ENCODE results near the gene OR2V2.
"Not testable (repeated sequence)": the region's sequence is repeated elsewhere in the genome, so short reads cannot be mapped to it uniquely, and the experiment has no call there.

The OR2V2 gene, protein sequence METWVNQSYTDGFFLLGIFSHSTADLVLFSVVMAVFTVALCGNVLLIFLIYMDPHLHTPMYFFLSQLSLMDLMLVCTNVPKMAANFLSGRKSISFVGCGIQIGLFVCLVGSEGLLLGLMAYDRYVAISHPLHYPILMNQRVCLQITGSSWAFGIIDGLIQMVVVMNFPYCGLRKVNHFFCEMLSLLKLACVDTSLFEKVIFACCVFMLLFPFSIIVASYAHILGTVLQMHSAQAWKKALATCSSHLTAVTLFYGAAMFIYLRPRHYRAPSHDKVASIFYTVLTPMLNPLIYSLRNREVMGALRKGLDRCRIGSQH

DNA sequence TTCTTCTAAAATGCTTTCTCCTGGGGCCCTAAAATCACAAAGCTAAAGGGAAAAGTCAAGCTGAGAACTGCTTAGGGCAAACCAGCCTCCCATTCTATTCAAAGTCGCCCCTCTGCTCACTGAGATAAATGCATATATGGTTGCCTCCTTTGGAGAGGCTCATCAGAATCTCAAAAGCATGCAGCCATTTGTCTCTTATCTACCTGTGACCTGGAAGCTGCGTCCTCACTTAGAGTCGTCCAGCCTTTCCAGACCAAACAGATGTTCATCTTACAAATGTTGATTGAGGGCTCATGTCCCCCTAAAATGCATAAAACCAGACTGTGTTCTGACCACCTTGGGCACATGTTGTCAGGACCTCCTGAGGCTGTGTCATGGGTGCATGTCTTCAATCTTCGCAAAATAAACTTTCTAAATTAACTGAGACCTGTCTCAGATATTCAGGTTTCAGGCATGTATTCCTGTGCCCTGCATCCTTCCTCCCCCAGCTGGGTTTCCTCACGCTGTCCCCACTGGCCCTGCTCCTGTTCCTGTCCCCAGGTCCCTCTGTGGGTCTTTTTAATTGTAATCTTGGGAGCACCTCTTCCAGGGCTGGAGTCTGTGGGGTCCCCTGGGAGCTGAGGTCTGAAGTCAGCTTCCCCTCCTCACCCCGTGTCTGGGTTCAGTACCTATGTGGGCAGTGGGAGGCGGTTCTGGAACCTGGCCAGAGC, at the start of gene OR2V2:
OR2V2 (plus strand) TSS at position 660 of the 710 bp plus-strand sequence. CDS start 7,357 bp downstream, outside the sequence.
- DNase-seq: not testable (repeated sequence)

DNA sequence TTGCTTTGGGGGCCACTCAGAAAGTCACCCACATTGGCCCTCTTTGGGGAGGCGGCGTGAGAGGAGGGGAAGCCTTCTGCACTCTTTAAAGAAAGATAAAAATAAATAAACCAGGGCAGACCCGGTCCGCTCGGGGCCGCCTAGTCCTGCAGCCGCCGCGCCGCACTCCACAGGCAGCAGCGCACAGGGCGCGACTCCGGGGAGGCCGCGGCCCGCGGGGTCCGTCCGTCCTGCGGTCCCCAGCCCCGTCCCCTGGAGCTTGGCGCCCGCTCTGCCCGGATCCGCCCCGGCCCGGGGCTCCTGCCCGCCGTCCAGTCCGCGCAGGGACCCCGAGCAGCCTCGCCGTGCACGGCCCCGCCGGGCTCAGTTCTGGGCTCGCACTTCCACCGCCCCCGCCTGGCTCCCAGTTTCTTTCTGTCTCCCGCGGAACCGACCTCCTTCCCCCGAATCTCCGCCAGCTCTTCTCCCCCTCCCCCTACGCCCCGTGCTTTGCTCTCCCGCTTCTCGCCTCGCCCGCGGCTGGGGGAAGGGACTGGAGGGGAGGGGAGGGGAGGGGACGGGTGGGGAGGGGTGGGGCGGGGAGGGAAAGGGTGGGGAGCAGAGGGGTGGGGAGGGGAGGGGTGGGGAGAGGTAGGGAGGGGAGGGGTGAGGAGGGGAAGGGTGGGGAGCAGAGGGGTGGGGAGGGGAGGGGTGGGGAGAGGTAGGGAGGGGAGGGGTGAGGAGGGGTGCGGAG, 49.5 kb upstream of the OR2V2 start:
- not testable (repeated sequence) for DNase-seq

DNA sequence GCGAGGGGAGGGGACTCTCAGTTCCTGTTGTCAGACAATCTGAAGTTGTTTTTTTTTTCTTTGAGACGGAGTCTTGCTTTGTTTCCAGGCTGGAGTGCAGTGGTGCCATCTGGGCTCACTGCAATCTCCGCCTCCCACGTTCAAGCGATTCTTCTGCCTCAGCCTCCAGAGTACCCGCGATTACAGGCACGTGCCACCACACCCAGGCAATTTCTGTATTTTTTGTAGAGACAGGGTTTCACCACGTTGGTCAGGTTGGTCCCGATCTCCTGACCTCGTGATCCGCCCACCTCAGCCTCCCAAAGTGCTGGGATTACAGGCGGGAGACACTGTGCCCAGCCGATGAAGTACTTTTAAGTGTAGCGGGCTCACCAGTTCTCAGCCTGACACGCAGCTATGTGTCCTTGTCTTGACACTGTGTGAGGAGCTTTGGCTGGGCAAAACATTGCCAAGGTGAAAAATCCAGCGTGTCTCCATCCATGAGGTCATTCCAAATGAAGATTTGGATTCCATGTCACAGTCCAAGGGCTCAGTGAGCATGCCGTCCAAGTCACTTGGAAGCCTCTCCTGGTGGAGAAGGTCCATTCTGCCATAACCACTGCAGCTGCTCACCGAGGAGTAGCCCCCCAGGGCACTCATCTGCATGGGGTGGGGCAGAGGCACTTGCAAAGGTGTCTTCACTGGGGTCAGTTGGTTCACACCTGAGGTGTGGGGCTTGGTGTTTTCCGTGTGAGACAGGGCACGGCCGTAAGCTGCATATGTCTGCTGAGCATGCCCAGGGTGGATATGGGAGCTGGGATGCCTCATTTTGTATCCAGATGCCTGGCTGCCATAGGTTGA, 48.4 kb upstream of the OR2V2 start:
- no peak for DNase-seq

DNA sequence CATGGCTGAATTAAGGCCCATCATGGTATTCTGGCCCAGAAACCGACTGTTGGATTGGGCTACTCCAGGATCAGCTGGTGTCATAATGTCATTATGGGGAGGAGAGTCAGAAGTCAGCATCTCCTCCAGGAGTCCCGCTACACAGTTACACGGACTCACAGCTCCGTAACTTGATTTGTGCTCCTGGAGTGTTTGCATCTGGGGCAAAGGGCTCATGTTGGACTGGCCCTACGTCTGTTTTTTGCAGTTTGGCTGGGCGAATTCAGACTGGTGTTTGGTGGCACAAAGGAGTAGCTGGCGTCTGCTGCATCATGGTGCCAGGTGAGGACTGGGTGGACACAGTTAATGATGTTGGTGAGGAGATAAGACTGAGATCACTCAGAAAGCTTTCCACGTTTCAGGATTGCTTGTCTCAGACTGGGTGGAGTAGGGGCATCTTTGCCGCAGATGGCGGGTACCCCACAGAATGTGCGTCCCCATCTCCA, 47.7 kb upstream of the OR2V2 start:
- DNase-seq: no peak

DNA sequence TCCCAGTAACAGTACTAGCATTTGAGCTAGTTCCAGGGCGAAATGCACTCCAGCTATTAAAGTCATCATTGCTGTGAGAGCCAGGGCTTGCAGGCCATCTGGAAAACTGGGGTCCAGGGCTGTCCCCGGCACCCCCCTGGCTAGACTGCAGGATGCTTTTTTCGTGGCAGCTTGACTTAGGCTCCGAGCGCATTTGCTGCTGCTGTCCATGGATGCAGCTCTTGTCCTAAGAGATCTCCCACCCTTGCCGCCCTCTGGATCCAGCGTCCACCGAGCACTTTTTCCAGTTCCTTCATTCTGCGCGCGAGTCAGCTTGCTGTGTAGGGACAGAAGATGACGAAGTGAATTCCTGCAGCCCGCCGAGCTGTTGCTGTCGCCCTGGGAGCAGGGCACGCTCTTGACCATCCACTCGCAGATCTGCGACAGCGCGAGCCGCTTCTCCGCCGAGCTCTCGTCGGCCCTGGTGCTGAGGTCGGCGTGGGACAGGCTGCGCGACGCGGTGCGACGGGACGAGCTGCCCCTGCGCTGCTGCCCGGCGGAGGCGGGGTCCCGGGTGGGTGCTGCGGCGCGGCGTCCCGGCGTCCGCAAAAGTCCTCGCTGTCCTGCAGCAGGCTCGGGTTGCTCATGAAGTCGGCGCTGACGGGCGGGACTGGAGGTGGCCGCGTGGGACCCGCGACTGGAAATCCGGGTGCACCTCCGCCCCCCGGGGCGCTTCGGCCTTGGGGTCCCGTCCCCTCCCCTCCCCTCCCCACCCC, 47.1 kb upstream of the OR2V2 start:
- no peak for DNase-seq

DNA sequence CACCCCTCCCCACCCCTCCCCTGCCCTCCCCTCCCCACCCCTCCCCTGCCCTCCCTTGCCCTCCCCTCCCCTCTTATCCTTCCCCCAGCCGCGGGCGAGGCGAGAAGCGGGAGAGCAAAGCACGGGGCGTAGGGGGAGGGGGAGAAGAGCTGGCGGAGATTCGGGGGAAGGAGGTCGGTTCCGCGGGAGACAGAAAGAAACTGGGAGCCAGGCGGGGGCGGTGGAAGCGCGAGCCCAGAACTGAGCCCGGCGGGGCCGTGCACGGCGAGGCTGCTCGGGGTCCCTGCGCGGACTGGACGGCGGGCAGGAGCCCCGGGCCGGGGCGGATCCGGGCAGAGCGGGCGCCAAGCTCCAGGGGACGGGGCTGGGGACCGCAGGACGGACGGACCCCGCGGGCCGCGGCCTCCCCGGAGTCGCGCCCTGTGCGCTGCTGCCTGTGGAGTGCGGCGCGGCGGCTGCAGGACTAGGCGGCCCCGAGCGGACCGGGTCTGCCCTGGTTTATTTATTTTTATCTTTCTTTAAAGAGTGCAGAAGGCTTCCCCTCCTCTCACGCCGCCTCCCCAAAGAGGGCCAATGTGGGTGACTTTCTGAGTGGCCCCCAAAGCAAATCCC, 46.2 kb upstream of the OR2V2 start:
- not testable (repeated sequence) for DNase-seq

DNA sequence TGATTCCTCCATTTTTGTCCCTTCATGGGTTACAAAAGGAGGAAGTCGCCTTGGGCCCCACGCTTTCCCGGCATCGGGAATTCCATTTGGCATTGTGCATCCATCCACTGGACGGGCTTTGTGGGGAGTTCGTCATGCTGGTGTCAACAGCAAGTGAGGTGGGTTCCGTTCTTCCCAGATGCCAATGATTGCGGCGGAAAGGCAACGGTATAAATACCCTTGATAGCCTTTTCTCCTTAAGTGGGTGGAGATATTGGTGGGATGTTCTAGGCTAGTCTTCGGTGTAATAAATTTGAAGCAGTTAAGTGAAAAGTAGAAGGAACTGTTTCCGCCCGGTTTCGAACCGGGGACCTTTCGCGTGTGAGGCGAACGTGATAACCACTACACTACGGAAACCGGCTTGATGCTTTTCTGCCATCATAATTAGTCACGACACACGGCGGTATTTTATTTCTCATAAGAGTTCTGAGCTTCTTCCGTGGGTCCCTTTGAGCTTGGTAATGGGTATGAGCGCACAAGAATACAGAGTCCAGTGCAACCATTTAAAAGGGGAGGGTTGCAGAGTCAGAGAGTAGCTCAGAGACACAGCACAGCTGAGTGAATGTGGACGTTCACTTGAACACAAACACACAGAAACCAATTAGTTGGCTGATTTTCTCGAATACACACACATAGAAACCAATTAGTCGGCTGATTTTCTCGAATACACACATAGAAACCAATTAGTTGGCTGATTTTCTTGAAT, 45.3 kb upstream of the OR2V2 start:
- not testable (repeated sequence) for DNase-seq

DNA sequence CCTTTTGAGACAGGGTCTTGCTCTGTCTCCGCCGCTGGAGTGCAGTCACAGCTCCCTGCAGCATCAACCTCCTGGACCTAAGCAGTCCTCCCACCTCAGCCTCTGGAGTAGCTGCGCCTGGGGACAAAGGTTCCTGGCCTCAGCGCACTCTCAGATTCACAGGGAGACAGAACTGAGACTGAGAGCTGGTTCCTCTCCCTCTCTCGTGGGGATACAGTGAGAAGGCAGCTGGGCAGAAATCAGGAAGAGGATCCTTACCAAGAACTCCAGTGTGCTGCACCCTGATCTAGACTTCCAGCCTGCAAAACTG, 43.2 kb upstream of the OR2V2 start:
- DNase-seq: not testable (repeated sequence)

DNA sequence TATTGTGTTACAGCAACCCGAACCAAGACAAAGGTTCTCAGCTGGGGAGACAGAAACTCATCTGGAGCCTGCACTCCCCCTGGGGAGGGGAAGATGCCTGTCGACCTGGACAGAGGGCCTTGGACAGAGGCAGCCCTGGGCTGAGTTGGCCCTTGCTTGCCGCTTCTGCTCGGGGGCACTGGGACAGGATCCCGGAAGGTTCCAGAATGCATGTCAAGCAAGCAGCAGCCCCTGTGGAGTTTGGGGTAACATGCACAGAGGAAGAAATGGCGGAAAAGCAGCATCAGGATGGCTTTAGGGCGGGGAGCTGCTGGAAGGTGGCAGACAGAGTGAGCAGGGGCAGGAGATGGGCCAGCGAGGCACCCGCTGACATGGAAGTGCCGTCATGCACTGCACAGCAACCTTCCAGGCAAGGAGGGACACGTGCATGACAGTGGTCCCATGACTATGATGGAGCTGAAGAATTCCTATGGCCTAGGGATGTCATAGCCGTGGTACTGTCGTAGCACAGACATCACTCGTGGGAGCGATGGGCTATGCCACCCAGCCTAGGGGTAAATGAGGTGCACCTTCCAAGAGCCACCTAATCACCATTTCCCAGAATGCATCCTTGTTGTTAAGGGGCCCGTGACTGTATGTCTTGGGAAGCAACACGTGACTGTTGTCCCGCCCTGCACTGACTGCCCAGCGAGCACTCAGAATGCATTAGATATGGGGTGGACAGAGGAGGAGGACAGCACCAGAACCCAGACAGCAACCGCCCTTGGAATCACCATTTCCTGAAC, 42.6 kb upstream of the OR2V2 start:
- not testable (repeated sequence) for DNase-seq

DNA sequence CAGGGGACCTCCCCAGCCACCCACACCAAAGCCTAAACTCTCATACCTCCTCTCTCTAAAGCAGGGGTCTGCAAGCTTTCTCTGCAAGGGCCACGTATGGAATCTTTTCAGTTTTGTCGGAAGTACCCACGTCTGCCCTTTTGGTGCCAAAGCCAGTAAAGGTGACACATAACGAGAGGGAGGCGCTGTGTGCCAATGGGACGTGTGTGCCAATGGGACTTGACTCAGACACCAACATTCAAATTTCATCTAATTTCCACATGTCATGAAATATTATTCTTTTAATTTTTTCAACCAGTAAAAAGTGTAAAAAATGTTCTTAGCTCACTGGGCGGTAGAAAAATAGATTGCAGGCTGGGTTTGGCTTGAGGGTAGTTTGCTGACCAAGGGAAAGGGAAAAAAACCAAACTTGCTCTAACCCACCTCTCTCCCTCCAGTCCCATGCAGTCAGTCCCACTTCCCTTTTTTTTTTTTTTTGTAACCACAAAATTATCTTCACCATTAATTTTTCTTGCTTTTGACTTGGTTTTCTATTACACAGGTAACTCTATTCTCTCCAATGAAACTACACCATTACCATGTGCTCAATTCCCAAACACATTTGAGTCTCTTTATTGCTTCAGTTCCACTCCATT, 41.9 kb upstream of the OR2V2 start:
- DNase-seq: no peak

DNA sequence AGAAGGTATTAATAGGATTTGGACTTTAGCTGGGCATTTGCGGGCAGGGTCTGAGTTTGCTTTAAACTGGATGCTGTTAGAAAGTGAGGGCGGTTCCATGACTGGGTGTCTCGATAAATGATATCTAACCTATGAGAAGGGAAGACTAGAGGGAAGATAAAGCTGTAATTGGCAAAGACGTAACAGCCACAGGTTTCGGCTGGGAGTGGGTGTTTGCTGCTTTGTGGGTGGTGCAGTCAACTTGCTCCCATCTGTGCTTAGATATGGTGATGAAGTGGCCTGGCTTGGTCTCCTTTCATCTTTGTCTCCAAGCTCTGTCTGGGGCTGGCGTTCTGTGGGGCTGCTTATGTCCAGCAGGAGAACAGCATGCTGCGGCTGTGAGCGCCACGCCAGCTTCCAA, 39.7 kb upstream of the OR2V2 start:
- no peak for DNase-seq

DNA sequence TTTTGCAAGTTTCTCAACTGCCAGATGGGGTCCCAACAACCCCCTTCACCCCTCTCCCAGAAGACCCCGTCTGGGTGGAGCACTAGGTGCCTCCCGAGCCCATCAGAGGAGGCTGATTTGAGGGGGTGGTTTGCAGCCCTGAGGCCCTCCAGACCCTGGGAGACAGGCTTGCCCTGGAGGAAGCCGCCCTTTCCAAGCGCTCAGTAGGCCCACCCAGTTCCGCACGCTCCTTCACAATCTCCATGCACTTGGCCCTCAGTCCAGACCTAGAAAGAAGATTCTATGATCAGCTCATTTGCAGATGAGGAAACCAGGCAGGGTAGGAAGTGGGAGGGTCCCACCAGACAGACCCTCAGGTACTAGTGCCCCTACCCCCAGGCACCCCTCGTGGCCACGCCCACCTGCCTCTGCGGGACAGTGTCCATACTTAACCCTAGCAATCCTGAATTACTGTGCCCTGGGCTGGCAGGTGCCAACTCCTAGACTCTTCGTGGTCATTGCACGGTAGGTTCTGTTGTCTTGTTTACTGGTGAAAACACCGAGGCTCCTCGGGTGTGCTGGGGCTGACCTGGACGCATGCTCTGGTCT, 38.7 kb upstream of the OR2V2 start:
- DNase-seq: no peak

DNA sequence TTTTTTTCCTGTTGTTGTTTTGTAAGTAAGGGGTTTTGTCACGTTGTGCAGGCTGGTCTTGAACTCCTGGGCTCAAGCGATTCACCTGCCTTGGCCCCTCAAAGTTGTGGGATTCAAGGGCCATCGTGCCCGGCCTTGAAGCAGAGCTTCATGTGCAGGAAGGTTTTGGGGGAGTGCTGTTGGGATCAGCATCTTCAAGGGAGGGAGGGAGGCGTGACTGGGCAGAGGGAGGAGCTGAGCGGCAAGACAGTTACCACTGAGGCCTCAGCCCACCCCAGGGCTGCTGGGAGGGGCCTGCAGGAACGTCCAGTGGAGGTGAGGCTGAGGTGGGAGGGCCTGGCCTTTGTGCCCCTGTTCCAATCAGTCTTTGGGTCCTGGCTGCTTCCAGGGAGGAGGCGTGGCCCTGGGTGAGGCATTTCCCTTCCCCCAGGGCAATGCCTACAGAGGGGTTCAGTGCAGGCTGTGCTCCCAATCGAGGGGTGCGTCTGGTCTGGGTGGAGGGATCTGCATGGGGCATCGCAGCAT, 37.8 kb upstream of the OR2V2 start:
- DNase-seq: no peak

DNA sequence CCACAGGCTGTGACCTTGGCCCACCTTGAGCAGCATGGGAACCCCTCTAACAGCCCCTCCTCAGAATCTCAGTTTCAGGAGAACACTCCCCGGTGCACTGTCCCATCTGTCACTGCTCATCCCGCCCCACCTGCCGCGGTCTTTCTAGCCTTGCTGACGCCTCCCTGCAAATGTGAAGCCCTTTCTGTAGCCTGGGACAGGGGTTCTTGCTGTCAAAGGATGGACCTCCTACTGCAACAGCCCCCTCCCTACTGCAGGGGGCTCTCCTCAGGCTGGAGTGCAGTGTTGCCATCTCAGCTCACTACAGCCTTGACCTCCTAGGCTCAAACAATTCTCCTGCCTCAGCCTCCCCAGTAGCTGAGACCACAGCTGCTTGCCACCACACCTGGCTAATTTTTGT, 36.4 kb upstream of the OR2V2 start:
- no peak for DNase-seq

DNA sequence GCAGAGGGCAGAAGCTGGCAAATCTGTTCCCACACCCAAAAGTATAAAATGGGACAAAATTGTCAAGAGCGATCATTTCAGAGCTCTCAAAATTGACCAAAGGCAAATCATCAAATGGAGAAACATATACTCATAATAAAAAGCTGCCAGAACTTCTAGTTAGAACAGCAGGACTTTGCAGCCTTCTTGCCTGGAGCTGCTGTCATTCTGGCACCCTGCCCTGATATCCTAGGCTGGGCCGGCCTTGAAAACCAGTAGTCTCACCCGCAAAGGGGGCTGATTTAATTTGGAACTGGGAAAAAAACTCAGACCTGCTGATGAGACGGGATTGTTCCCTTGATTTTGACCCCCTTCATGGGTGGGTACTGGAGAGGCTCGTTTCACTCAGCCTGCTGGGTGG, 34.9 kb upstream of the OR2V2 start:
- DNase-seq: no peak

DNA sequence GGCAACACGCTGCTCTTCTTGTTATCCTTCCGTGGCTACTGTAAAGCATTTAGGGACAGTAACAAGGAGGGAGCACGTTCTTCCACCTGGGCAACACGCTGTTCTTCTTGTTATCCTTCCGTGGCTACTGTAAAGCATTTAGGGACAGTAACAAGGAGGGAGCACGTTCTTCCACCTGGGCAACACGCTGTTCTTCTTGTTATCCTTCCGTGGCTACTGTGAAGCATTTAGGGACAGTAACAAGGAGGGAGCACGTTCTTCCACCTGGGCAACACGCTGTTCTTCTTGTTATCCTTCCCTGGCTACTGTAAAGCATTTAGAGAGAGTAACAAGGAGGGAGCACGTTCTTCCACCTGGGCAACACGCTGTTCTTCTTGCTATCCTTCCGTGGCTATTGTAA, 33.8 kb upstream of the OR2V2 start:
- not testable (repeated sequence) for DNase-seq

DNA sequence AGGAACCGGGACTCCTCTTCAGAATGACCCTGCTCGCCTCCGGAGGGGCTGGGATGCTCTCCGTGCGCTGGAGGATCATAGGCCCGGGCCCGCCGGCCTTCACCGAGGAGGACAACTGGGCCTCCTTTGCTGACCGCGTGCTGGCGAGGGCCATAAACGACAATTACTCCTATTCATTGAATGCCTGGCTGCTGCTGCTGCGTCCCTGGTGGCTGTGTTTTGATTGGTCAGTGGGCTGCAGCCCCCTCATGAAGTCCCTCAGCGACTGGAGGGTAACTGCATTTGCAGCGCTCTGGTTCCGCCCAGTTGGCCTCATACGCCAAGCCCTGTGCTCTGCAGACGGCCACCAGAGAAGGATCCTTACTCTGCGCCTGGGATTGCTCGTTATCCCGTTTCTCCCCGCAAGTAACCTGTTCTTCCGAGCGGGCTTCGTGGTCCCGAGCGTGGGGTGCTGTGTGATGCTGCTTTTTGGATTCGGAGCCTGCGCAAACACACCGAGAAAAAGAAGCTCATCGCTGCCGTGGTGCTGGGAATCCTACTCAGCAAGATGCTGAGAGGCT, 33.0 kb upstream of the OR2V2 start:
- DNase-seq: no peak

Data from NCI-H1417 treated with DMSO at 0.1 percent for 48 hours (cell line).